Tibial artery (tissue), 4 donors: ENCODE results near the gene TUBG2.

ENCODE experiments used
- DNase-seq, 2 donors: peaks; one replicate each; pipeline ENCODE4 v3.0.0-alpha.2; 2019
- H3K27ac ChIP-seq, 2 donors: fragments of 200-600 bp; sonication (generic) in 1 of 2; 1 replicate in 1 of 2; 2 replicates in 1 of 2; pipeline ENCODE4 v1.5.1; 2018 to 2019; ENCODE audit warnings: mild to moderate bottlenecking in 1 of 2
- H3K27me3 ChIP-seq, 2 donors: fragments of 200-600 bp; sonication (generic) in 1 of 2; one replicate each; pipeline versions ENCODE4 v1.5.1 to v1.6.0; 2016 to 2019
- H3K36me3 ChIP-seq, 3 donors: fragments of 200-600 bp; sonication (generic) in 2 of 3; one replicate each; pipeline ENCODE4 v1.5.1; 2016 to 2019; ENCODE audit warnings: mild to moderate bottlenecking in 2 of 3
- H3K4me1 ChIP-seq, 4 donors: fragments of 200-600 bp; sonication (generic) in 2 of 4; 1 replicate in 3 of 4; 2 replicates in 1 of 4; pipeline ENCODE4 v1.5.1; 2016 to 2019
- H3K4me3 ChIP-seq, 2 donors: fragments of 200-600 bp; sonication (generic) in 1 of 2; 1 replicate in 1 of 2; 2 replicates in 1 of 2; pipeline ENCODE4 v1.5.1; 2018 to 2019; ENCODE audit warnings: mild to moderate bottlenecking in 2 of 2
- H3K9me3 ChIP-seq, 3 donors: fragments of 200-600 bp; sonication (generic) in 1 of 3; one replicate each; pipeline ENCODE4 v1.5.1; 2016 to 2019
- CTCF ChIP-seq, 2 experiments: fragments of 200-600 bp in 1 of 2; fragments of 450-650 bp in 1 of 2; IDR thresholded peaks; one replicate each; pipeline ENCODE4 v1.5.1; 2017 to 2019; ENCODE audit warnings: antibody characterized with exemption in 2 of 2, mild to moderate bottlenecking in 1 of 2, moderate library complexity in 1 of 2
- intact Hi-C: fragments of 100-400 bp; cut with DNase I; formaldehyde crosslinking; loops from one replicate; pipeline ENCODE4 v1.15.0; 2023; ENCODE audit warnings: low total_unique reads

The TUBG2 gene

DNA sequence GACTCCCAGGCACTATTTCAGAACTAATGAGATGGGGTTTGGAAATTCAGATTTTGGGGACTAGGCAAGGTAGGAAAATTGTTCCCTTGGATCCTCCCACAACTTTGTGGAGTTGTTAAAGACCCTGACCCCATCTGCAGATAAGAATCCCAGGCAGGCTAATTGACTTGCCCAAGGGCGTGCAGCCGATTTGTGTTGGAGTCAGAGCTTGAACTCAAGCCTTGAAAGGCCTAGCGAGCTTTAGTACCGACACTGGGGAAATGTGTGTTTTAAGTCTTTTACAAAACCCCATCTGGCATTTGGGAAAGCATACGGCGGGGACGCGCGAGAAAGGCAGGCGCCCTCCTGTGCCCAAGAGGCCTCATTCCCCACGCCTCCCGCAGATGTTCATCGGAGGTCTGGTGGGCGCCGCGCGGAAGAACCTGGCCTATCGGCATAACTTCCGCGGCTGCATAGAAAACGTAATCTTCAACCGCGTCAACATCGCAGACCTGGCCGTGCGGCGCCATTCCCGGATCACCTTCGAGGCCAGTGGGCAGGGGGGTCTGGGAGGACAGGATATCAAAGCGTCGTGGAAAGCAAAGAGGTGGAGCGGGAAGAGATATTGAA lies 27.5 kb downstream of the TUBG2 start:
- Histone ChIP-seq H3K4me3 (no peak overlapping the region), H3K4me1 (peaks cover 0 to 26% (median 22%) of the 10 kb centered on the region in 4 donors), H3K27me3 (no peaks in the 10 kb centered on the region), H3K27ac (no peak overlapping the region), H3K36me3 (peaks cover 0 to 47% (median 6%) of the 10 kb centered on the region in 3 donors), H3K9me3 (no peaks in the 10 kb centered on the region)
- TF ChIP-seq CTCF (IDR thresholded peaks at IDR 0.05): no peak
- no peak for DNase-seq
- intact Hi-C loops: no loop called here

DNA sequence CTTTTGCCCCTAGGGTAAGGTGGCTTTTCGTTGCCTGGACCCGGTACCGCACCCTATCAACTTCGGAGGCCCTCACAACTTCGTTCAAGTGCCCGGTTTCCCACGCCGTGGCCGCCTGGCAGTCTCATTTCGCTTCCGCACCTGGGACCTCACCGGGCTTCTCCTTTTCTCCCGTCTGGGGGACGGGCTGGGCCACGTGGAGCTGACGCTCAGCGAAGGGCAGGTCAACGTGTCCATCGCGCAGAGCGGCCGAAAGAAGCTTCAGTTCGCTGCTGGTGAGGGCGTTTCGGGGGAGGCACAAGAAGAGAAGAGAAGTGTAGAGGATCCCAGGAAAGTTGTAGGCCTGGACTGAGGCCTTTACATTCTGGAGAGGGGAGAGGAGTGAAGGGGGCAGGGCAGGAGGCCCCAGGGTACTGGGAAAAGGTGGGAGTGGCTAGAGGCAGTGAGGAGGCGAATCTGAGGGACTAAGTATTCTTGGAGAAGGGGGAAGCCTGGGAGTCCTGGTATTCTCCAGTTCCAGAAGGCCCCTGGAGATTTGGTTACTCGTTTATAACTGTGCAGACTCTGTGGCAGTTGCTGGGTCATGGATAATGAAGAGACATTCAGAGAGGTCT lies 28.7 kb downstream of the TUBG2 start:
- peaks cover 0 to 57% (median 6%) of the 10 kb centered on the region in 3 donors for H3K36me3 ChIP-seq
- DNase-seq: no peak
- no peak overlapping the region for H3K27ac ChIP-seq
- H3K9me3 ChIP-seq: no peaks in the 10 kb centered on the region
- no peak for TF ChIP-seq CTCF (IDR thresholded peaks at IDR 0.05)
- H3K27me3 ChIP-seq: no peaks in the 10 kb centered on the region
- H3K4me1 ChIP-seq: peaks cover 0 to 14% (median 12%) of the 10 kb centered on the region in 4 donors
- intact Hi-C loops: no loop called here
- H3K4me3 ChIP-seq: no peak overlapping the region

DNA sequence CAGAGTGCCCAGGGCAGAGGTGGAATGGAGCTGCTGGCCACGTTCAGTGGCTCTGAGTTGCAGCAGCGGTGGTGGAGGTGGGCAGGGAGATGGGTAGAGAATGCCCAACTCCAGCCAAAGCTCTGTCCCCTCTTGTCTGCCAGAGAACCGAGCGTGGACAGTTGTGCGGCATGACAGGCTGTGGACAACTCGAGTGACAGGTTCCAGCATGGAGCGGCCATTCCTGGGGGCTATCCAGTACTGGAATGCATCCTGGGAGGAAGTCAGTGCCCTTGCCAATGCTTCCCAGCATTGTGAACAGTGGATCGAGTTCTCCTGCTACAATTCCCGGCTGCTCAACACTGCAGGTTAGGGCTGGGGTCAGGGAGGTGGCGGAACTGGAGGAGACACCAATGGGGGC lies 31.5 kb downstream of the TUBG2 start:
- no peak for TF ChIP-seq CTCF (IDR thresholded peaks at IDR 0.05)
- no peaks in the 10 kb centered on the region for H3K9me3 ChIP-seq
- no peak overlapping the region for H3K27ac ChIP-seq
- H3K4me3 ChIP-seq: no peak overlapping the region
- DNase-seq: no peak
- H3K36me3 ChIP-seq: peaks cover 12 to 76% (median 20%) of the 10 kb centered on the region in 3 donors
- intact Hi-C loops: no loop called here
- H3K4me1 ChIP-seq: no peaks in the 10 kb centered on the region
- no peaks in the 10 kb centered on the region for H3K27me3 ChIP-seq

GRCh38 chr17:42691021-42691545 lies 32.0 kb downstream of the TUBG2 start:
- no peak overlapping the region for H3K4me3 ChIP-seq
- no peak for TF ChIP-seq CTCF (IDR thresholded peaks at IDR 0.05)
- intact Hi-C loops: no loop called here
- peaks cover 16 to 76% (median 25%) of the 10 kb centered on the region in 3 donors for H3K36me3 ChIP-seq
- H3K9me3 ChIP-seq: no peaks in the 10 kb centered on the region
- no peak for DNase-seq
- H3K27me3 ChIP-seq: no peaks in the 10 kb centered on the region
- no peaks in the 10 kb centered on the region for H3K4me1 ChIP-seq
- no peak overlapping the region for H3K27ac ChIP-seq

GRCh38 chr17:42692489-42692888 lies 33.4 kb downstream of the TUBG2 start:
- H3K9me3 ChIP-seq: no peaks in the 10 kb centered on the region
- no peaks in the 10 kb centered on the region for H3K27me3 ChIP-seq
- no peak overlapping the region for H3K27ac ChIP-seq
- no peaks in the 10 kb centered on the region for H3K4me1 ChIP-seq
- peaks cover 27 to 84% (median 32%) of the 10 kb centered on the region in 3 donors for H3K36me3 ChIP-seq
- intact Hi-C loops: no loop called here
- no peak for DNase-seq
- H3K4me3 ChIP-seq: no peak overlapping the region
- no peak for TF ChIP-seq CTCF (IDR thresholded peaks at IDR 0.05)
